ENCODE measurements around the gene GPR179. TPM values are rescaled to one million over a fixed set of nuclear protein-coding genes. Genes with fewer than 3 reads are reported as not detected.
"Not testable (repeated sequence)": the region's sequence is repeated elsewhere in the genome, so short reads cannot be mapped to it uniquely, and the experiment has no call there.

GPR179 gene
- total RNA-seq, 2 experiments from 2014 or later = 0.05 to 0.07 TPM

DNA sequence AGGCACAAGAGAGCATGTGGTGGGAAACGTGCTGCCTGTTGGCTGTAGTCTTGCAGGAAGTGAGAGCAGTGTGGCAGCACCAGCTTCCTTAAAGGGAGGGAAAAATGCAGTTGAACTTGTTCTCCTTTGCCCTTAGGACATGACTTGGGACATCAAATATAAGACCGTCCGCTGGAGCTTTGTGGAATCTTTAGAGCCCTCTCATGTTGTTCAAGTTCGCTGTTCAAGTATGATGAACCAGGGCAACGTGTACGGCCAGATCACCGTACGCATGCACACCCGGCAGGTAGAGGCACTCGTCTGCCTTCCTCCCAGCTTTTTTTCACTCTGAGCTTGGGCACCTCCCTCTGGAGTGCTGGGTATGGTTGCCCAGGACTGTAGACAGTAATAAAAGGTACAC lies 23.3 kb downstream of the GPR179 start:
- DNase-seq (no peak), ATAC-seq (no peak)
- Mint-ChIP-seq H3K9me3 (ENCODE audit: low read depth) (no peaks in the 10 kb centered on the region), H3K4me3 (no peak overlapping the region), H3K27me3 (no peaks in the 10 kb centered on the region), H3K36me3 (ENCODE audit: low read depth) (peaks cover 36% of the 10 kb centered on the region), H3K4me1 (peaks cover 6% of the 10 kb centered on the region), H3K27ac (no peak overlapping the region)
- ChIA-PET CTCF (interaction anchor here (0.6 to 1.4 kb wide), 6 partner anchors 9 to 94 kb away, joined by 3 to 4 read pairs (median 3); no protein-coding TSS in a partner anchor), POLR2A (no interaction called here)
- intact Hi-C loops (cut with DNase I, micrococcal nuclease) = no loop called here

DNA sequence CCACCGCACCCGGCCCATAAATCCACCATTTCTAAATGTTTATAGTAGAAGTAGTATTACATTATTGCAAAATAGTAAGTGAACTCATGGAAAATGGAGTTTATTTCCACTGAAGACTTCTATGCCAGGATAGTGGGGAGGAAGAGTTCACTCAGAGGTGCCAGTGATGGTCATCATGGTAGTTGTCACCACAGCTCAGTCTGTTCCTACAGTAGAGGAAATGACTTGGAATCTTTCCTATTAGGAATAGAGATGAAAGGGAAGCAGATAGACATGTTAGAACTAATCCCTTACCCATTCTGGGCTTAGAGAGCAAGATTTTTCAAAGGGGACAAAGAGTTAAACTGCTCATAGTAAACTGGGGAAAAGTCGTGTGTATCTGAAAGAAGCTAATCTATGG lies 26.7 kb downstream of the GPR179 start:
- Mint-ChIP-seq H3K27me3 (no peaks in the 10 kb centered on the region), H3K36me3 (ENCODE audit: low read depth) (peaks cover 32% of the 10 kb centered on the region), H3K4me3 (no peak overlapping the region), H3K9me3 (ENCODE audit: low read depth) (no peaks in the 10 kb centered on the region), H3K4me1 (no peaks in the 10 kb centered on the region), H3K27ac (no peak overlapping the region)
- ChIA-PET POLR2A (no interaction called here), CTCF (no interaction called here)
- intact Hi-C loops (cut with DNase I, micrococcal nuclease) = no loop called here
- ATAC-seq = no peak
- no peak for DNase-seq

DNA sequence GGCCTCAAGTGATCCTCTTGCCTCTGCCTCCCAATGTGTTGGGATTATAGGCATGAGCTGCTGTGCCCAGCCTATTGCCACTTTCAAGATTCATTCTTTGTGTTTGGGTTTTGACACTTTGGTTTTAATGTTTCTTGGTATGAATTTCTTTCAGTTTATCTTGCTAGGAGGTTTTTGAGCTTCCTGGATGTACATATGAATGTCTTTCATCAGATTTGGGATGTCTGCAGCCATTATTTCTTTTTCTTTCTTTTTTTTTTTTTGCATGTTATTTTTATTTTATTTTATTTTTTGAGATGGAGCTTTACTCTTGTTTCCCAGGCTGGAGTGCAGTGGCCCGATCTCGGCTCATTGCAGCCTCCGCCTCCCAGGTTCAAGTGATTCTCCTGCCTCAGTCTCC lies 28.3 kb downstream of the GPR179 start:
- no peaks in the 10 kb centered on the region for H3K4me1 Mint-ChIP-seq
- intact Hi-C loops (cut with DNase I, micrococcal nuclease) = no loop called here
- DNase-seq (no peak), ATAC-seq (no peak)
- no peak overlapping the region for H3K4me3 Mint-ChIP-seq
- H3K27ac Mint-ChIP-seq = no peak overlapping the region
- no peaks in the 10 kb centered on the region for H3K27me3 Mint-ChIP-seq
- ChIA-PET POLR2A (interaction anchor here (0.6 kb wide), 1 partner anchor 19 kb away, joined by 3 read pairs; no protein-coding TSS in a partner anchor), CTCF (interaction anchor here (0.9 to 1.3 kb wide), 2 partner anchors 11 to 34 kb away, joined by 3 to 4 read pairs; no protein-coding TSS in a partner anchor)
- H3K9me3 Mint-ChIP-seq (ENCODE audit: low read depth) = no peaks in the 10 kb centered on the region
- peaks cover 28% of the 10 kb centered on the region for H3K36me3 Mint-ChIP-seq (ENCODE audit: low read depth)

DNA sequence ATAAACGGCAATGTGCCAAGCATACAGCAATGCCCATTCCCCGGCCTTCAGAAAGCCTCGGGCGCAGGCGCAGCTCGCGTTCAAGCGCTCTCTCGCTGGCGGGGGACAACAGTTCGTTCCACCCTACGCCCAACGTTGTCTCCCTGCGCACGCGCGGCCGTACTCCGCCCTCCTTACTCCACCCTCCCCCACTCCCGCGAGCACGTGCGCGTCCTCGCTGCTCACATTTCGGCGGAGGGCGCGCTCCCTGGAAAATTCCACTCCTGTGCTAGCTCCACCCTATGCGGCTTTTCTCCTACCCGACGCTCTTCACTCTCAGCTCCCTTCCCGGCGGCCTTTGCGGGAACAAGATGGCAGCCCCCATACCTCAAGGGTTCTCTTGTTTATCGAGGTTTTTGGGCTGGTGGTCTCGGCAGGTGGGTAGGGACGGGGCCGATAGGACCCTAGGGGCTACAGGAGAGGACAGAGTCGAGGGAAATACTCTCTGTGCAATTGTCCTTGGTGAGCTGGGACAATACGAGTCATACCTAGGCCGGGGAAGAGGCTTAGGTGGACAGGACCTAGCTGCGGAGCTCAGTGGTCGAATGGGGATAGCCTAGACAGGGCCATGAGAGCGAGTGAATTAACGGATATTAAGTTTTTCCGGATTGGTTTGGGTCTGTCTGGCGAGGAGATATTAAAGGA lies 46.8 kb downstream of the GPR179 start, which contains the start of gene MRPL45:
Gene MRPL45, plus strand, starts transcription at position 335 of the 684 bp plus-strand sequence. Its CDS starts 16 bp downstream, at position 351.
- H3K36me3 Mint-ChIP-seq (ENCODE audit: low read depth); H3K9me3 Mint-ChIP-seq (ENCODE audit: low read depth); H3K27me3 Mint-ChIP-seq; H3K4me1 Mint-ChIP-seq: not testable (repeated sequence)
- peak within 1 kb of the TSS; percentile 94 for H3K4me3 Mint-ChIP-seq
- POLR2A ChIA-PET = interaction anchor here (0.6 kb wide), 2 partner anchors 19 to 22 kb away, joined by 3 read pairs; no protein-coding TSS in a partner anchor
- intact Hi-C loops (cut with DNase I, micrococcal nuclease) = loop anchor here in 1 of 2 experiments (1.0 to 2.0 kb wide), 3 partner anchors 40 to 688 kb away; partner anchors contain the start of genes SOCS7 and SYNRG
- H3K27ac Mint-ChIP-seq = peak within 1 kb of the TSS; percentile 92
- ATAC-seq = peak; percentile 97
- CTCF ChIA-PET = interaction anchor here (1.1 kb wide), 1 partner anchor 52 kb away, joined by 3 read pairs; no protein-coding TSS in a partner anchor
- peak; percentile 99 for DNase-seq

DNA sequence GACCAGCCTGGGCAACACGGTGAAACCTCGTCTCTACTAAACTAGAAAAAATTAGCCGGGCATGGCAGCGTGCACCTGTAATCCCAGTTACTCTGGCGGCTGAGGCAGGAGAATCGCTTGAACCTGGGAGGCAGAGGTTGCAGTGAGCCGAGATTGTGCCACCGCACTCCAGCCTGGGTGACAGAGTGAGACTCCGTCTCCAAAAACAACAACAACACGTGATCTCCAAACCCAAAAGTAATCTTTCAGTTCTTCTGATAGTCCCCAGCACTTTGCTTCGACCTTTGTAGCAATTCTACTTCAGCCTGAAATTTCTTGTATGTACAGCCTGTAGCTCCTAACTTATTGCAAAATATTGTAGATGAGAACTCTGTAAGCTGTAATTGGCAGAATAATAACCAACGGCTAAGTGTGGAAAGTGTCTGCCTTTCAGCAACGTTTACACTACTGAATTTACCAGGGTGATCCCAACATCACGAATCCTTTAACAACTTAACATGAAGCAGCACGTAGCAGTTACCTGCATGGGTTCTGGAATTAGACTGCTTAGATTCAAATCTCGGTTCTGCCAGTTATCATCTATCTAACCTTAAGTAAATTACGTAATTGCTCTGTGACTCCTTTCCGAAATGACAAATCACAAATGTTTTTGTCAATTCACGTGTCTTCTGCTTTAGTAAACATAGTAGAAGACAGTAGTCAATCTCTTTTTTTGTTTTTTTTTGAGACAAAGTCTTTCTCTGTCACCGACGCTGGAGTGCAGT lies 48.0 kb downstream of the GPR179 start:
- CTCF ChIA-PET = interaction anchor here (1.1 kb wide), 1 partner anchor 53 kb away, joined by 3 read pairs; no protein-coding TSS in a partner anchor
- ATAC-seq; H3K27me3 Mint-ChIP-seq; H3K36me3 Mint-ChIP-seq (ENCODE audit: low read depth); DNase-seq; H3K9me3 Mint-ChIP-seq (ENCODE audit: low read depth); H3K4me1 Mint-ChIP-seq: not testable (repeated sequence)
- intact Hi-C loops (cut with DNase I, micrococcal nuclease) = loop anchor here in 1 of 2 experiments (1.0 to 2.0 kb wide), 3 partner anchors 38 to 687 kb away; partner anchors contain the start of genes SOCS7 and SYNRG
- POLR2A ChIA-PET = interaction anchor here (0.6 kb wide), 1 partner anchor 806 kb away, joined by 4 read pairs; the partner anchor contains the start of gene DUSP14
- peak overlapping the region; percentile 92 for H3K27ac Mint-ChIP-seq
- peak overlapping the region; percentile 94 for H3K4me3 Mint-ChIP-seq

DNA sequence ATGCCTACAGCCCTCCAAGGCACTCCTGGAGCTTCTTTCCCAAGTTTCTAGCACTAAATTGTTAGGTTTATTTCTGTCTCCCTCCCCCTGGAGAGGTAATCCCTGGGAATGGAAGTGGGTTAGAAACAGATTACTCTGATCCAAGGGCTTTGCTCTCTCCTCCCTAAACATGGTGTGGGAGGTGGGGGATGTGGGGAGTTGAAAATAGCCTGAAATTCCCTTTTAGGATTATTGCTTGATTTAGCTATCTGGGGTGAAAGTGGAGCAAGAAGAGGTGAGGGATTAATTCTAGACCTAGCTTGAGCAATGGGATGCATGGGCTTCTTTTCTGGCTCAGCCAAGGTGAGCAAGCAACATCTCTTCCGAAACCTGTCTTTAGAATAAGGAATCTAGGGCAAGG lies 54.0 kb downstream of the GPR179 start:
- H3K36me3 Mint-ChIP-seq (ENCODE audit: low read depth); CTCF ChIA-PET; H3K4me3 Mint-ChIP-seq; POLR2A ChIA-PET; H3K27me3 Mint-ChIP-seq; H3K4me1 Mint-ChIP-seq; DNase-seq; H3K27ac Mint-ChIP-seq; intact Hi-C loops (cut with DNase I, micrococcal nuclease); H3K9me3 Mint-ChIP-seq (ENCODE audit: low read depth); ATAC-seq: not testable (repeated sequence)

DNA sequence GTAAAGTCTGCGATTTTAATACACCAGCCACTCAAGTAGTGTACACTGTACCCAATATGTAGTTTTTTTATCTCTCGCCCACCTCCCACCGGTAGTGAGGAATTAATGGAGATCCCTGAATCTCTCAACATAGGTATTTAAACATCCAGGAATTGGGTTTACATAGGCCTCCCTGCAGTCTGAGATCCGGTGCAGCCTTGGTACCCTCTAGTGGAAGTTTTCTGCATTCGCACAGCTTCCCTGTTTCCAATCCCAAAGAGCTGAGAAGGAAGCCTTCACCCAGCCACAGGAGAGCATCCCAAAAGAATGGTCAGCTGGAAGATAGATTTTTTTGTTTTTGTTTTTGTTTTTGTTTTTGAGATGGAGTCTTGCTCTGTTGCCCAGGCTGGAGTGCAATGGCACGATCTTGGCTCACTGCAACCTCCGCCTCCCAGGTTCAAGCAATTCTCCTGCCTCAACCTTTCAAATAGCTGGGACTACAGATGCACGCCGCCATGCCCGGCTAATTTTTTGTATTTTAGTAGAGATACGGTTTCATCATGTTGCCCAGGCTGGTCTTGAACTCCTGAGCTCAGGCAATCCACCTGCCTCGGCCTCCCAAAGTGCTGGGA lies 55.4 kb downstream of the GPR179 start:
- H3K27ac Mint-ChIP-seq; H3K4me3 Mint-ChIP-seq; CTCF ChIA-PET; H3K9me3 Mint-ChIP-seq (ENCODE audit: low read depth); H3K4me1 Mint-ChIP-seq; H3K27me3 Mint-ChIP-seq; ATAC-seq; intact Hi-C loops (cut with DNase I, micrococcal nuclease); POLR2A ChIA-PET; H3K36me3 Mint-ChIP-seq (ENCODE audit: low read depth): not testable (repeated sequence)
- DNase-seq = peak; percentile 19

DNA sequence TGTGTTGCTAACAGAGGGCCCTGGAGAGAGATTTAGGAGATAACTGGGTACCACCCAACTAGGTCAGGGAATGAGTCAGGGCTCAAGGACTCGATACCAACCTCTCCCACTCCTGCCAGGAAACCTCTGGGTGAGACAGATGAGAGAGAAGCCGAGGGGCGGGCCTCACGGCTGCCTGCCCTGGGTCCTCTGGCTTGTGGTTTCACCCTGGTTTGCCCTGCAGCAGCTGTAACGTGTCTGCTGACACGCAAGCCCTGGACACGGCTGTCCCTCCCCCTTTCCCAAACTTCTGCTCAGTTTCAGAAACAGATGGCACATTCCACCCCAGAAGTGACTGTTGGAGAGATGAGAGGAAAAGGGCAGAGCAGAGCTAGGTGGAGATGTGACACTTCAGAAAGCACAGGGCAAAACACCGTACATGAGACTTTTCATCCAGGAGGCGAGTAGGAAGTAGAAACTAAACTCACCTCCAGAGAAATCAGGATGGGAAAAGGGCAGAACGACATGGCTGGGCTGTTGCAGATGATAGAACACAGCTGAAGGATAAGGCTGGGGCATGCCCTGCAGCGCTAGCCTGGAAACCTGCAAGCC lies 57.2 kb downstream of the GPR179 start:
- CTCF ChIA-PET; POLR2A ChIA-PET; H3K4me1 Mint-ChIP-seq; H3K27me3 Mint-ChIP-seq; H3K9me3 Mint-ChIP-seq (ENCODE audit: low read depth); H3K36me3 Mint-ChIP-seq (ENCODE audit: low read depth); intact Hi-C loops (cut with DNase I, micrococcal nuclease): not testable (repeated sequence)
- DNase-seq (peak; percentile 40), ATAC-seq (peak; percentile 97)
- H3K4me3 Mint-ChIP-seq = peak overlapping the region; percentile 43
- peak overlapping the region; percentile 73 for H3K27ac Mint-ChIP-seq

DNA sequence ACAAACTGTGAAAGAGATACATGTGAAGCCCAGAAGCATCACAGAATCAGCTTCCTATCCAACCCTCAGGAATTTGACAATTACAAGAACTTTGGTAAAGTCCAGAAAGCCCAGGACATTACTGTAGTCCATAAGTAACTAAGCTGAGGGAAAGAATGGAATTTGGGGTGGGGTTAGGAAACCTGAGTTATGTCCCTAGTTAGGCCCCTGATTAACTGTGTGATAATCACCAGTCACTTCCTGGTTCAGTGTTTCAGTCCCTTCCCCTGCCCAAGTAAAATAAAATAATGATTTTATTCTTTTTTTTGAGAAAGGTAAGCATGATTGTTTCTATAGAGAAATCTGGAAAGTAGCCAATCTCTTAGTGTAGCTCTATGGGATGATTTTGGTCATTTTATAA lies 57.8 kb downstream of the GPR179 start:
- peak; percentile 5 for ATAC-seq
- H3K4me1 Mint-ChIP-seq; CTCF ChIA-PET; H3K36me3 Mint-ChIP-seq (ENCODE audit: low read depth); H3K27ac Mint-ChIP-seq; H3K4me3 Mint-ChIP-seq; H3K27me3 Mint-ChIP-seq; H3K9me3 Mint-ChIP-seq (ENCODE audit: low read depth); POLR2A ChIA-PET; DNase-seq; intact Hi-C loops (cut with DNase I, micrococcal nuclease): not testable (repeated sequence)
